ENCODE results near the gene ZNF385D.

Gene ZNF385D

DNA sequence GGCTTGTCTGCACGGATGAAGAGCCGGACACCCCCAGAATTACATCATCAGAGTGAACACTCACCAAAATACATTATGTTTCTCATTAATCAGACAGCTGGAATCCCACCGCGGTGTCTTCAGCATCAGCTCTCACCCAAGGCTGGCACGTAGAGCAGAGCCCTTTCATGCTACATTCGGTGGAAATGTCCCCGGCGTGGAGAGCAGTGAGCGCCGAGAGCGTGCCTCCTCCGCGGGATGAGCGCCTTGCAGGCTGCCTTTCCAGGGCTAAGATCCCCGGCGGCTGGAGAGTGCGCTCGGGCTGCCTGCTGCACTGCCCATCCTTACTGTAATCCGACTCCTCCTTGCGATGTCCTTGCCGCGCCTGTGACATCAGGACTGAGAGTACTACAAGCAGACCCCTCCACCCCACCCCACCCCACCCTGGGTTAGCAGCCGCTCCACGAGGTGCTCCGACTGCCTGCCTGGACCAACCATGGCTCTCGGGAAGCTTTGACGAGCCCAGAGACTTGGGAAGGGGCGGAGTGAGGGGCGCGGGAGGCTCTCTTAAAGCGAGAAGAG is at the start of gene ZNF385D:
Gene ZNF385D, minus strand, starts transcription at position 380 of the 561 bp plus-strand sequence. Its CDS starts 294 bp downstream, at position 86.
- H3K4me1 ChIP-seq (ENCODE audit: insufficient read depth, low read length), result peaks cover 11% of the 10 kb centered on the region
- H3K27me3 ChIP-seq (ENCODE audit: insufficient read depth, low read length), result peaks cover 12% of the 10 kb centered on the region
- peak within 1 kb of the TSS; percentile 33 for H2AFZ ChIP-seq (ENCODE audit: low read depth, low read length)
- H3K4me3 ChIP-seq (ENCODE audit: low read length), result peak within 1 kb of the TSS; percentile 27
- no peaks in the 10 kb centered on the region for H3K36me3 ChIP-seq (ENCODE audit: insufficient read depth, low read length)
- H3K9me3 ChIP-seq (ENCODE audit: low read length), result no peaks in the 10 kb centered on the region

DNA sequence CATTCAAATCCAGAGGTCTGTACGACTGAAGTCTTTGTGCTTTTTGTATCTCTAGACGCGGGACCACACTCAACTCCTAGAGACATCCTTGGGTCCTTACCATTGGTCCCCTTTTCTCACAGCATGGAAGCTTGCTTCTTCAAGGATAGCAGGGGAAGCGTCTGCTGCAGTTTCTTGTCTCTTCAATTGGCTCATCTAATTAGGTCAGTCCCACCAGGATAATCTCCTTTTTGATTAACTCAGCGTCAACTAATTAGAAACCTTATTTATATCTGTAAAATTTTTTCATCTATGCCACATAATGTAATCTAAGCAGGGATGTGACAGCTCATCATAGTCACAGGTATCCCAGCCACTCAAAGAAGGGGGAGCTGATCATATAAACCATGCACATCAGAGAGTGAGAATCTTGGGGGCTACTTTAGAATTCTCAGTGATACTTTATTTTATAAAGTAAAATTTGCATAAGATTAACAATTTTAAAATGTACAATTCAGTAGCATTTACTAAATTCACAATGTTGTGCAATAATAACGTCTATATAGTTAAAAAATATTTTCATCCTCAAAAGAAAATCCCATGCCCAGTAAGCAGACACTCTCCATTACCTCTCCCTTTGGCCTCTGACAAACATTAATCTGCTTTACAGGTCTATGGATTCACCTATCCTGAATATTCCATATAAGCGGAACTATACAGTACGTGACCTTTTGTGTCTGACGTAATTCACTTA is 47.5 kb upstream of the ZNF385D start:
- Histone ChIP-seq H3K4me3 (ENCODE audit: low read length) (no peak overlapping the region), H3K27me3 (ENCODE audit: insufficient read depth, low read length) (no peaks in the 10 kb centered on the region), H3K9me3 (ENCODE audit: low read length) (no peaks in the 10 kb centered on the region), H3K36me3 (ENCODE audit: insufficient read depth, low read length) (no peaks in the 10 kb centered on the region), H2AFZ (ENCODE audit: low read depth, low read length) (no peak overlapping the region), H3K4me1 (ENCODE audit: insufficient read depth, low read length) (no peaks in the 10 kb centered on the region)

- Histone ChIP-seq H3K36me3 (ENCODE audit: insufficient read depth, low read length) (no peaks in the 10 kb centered on the region), H3K27me3 (ENCODE audit: insufficient read depth, low read length) (no peaks in the 10 kb centered on the region), H3K4me3 (ENCODE audit: low read length) (no peak overlapping the region), H2AFZ (ENCODE audit: low read depth, low read length) (no peak overlapping the region), H3K4me1 (ENCODE audit: insufficient read depth, low read length) (no peaks in the 10 kb centered on the region), H3K9me3 (ENCODE audit: low read length) (no peaks in the 10 kb centered on the region)
Measured at GRCh38 chr3:21795921-21796320, 44.9 kb upstream of the ZNF385D start.

- no peaks in the 10 kb centered on the region for H3K4me1 ChIP-seq (ENCODE audit: insufficient read depth, low read length)
Measured at GRCh38 chr3:21795152-21795837, 44.3 kb upstream of the ZNF385D start.

DNA sequence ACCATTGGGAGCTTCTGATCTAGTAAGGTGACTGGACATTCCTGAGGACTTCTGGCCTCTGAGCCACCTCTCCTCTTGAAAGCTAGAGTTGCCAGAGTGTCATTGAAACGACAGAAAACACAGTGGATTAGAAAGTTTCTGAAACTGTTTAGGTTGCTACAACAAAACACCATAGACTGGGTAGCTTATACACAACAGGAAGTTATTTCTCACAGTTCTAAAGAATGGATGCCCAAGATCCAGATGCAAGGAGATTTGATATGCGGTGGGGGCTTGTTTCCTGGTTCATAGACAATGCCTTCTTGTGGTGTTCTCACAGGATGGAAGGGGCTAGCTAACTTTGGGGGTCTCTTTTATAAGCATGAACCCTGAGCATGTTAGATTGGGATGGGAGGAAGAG is 43.3 kb upstream of the ZNF385D start:
- no peaks in the 10 kb centered on the region for H3K36me3 ChIP-seq (ENCODE audit: insufficient read depth, low read length)

More at GRCh38 chr3:21795152-21795837, 44.3 kb upstream of the ZNF385D start:
- H3K27me3 ChIP-seq (ENCODE audit: insufficient read depth, low read length), result no peaks in the 10 kb centered on the region
- H2AFZ ChIP-seq (ENCODE audit: low read depth, low read length), result no peak overlapping the region
- no peaks in the 10 kb centered on the region for H3K36me3 ChIP-seq (ENCODE audit: insufficient read depth, low read length)
- no peaks in the 10 kb centered on the region for H3K9me3 ChIP-seq (ENCODE audit: low read length)
- H3K4me3 ChIP-seq (ENCODE audit: low read length), result no peak overlapping the region

GRCh38 chr3:21792176-21792575 is 41.2 kb upstream of the ZNF385D start:
- no peaks in the 10 kb centered on the region for H3K9me3 ChIP-seq (ENCODE audit: low read length)
- H3K4me1 ChIP-seq (ENCODE audit: insufficient read depth, low read length), result peaks cover 3% of the 10 kb centered on the region
- H3K27me3 ChIP-seq (ENCODE audit: insufficient read depth, low read length), result no peaks in the 10 kb centered on the region
- H3K4me3 ChIP-seq (ENCODE audit: low read length), result no peak overlapping the region
- H2AFZ ChIP-seq (ENCODE audit: low read depth, low read length), result no peak overlapping the region
- no peaks in the 10 kb centered on the region for H3K36me3 ChIP-seq (ENCODE audit: insufficient read depth, low read length)

More for the DNA sequence above, 43.3 kb upstream of the ZNF385D start:
- no peak overlapping the region for H2AFZ ChIP-seq (ENCODE audit: low read depth, low read length)
- no peak overlapping the region for H3K4me3 ChIP-seq (ENCODE audit: low read length)
- H3K9me3 ChIP-seq (ENCODE audit: low read length), result no peaks in the 10 kb centered on the region
- H3K4me1 ChIP-seq (ENCODE audit: insufficient read depth, low read length), result no peaks in the 10 kb centered on the region
- no peaks in the 10 kb centered on the region for H3K27me3 ChIP-seq (ENCODE audit: insufficient read depth, low read length)

GRCh38 chr3:21791356-21791755 is 40.3 kb upstream of the ZNF385D start:
- H3K36me3 ChIP-seq (ENCODE audit: insufficient read depth, low read length), result no peaks in the 10 kb centered on the region
- H3K27me3 ChIP-seq (ENCODE audit: insufficient read depth, low read length), result no peaks in the 10 kb centered on the region
- H3K4me3 ChIP-seq (ENCODE audit: low read length), result no peak overlapping the region
- H3K9me3 ChIP-seq (ENCODE audit: low read length), result no peaks in the 10 kb centered on the region
- H2AFZ ChIP-seq (ENCODE audit: low read depth, low read length), result no peak overlapping the region
- peaks cover 3% of the 10 kb centered on the region for H3K4me1 ChIP-seq (ENCODE audit: insufficient read depth, low read length)

DNA sequence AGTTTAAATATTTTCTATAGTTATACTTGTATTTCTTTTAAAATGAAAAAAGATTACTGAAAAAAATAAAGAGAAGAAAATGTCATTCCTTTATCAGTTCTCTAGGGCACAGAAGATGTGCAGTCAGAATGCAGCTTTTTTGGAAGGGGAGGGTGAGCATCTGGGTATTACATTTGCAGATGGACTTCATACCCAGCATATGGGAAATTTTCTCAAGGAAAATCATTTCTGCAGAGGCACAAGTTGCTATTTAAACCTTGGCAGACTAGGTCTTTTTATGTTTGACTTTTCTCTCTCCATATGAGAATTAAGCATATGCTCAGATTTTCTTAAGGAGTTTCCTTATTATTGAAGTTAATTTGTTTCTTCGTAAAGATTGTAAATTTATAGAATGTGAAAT is 39.5 kb upstream of the ZNF385D start:
- Histone ChIP-seq H2AFZ (ENCODE audit: low read depth, low read length) (no peak overlapping the region), H3K27me3 (ENCODE audit: insufficient read depth, low read length) (no peaks in the 10 kb centered on the region), H3K4me3 (ENCODE audit: low read length) (no peak overlapping the region), H3K36me3 (ENCODE audit: insufficient read depth, low read length) (no peaks in the 10 kb centered on the region), H3K9me3 (ENCODE audit: low read length) (no peaks in the 10 kb centered on the region), H3K4me1 (ENCODE audit: insufficient read depth, low read length) (peaks cover 3% of the 10 kb centered on the region)

DNA sequence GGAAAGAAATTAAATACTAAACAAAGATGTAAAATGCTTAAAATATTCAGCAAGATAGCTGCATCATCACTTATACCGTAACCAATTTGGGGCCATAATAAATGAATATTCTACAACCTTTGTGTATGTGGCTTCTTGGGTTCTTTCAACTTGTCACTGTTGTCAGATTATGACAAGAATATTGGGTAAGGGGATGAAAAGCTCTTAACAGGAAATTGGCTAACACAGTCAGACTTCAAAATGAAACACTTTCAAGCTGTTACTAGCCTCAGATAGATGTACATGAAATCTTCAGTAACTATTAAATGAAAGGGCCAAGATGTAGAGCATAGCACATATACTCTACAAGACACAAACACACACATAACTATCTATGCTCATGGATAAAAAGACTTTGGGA is 38.7 kb upstream of the ZNF385D start:
- Histone ChIP-seq H3K4me3 (ENCODE audit: low read length) (no peak overlapping the region), H3K36me3 (ENCODE audit: insufficient read depth, low read length) (no peaks in the 10 kb centered on the region), H2AFZ (ENCODE audit: low read depth, low read length) (no peak overlapping the region), H3K9me3 (ENCODE audit: low read length) (no peaks in the 10 kb centered on the region), H3K4me1 (ENCODE audit: insufficient read depth, low read length) (peaks cover 3% of the 10 kb centered on the region), H3K27me3 (ENCODE audit: insufficient read depth, low read length) (no peaks in the 10 kb centered on the region)

GRCh38 chr3:21786438-21786797 is 35.4 kb upstream of the ZNF385D start:
- Histone ChIP-seq H3K27me3 (ENCODE audit: insufficient read depth, low read length) (no peaks in the 10 kb centered on the region), H3K4me3 (ENCODE audit: low read length) (no peak overlapping the region)

DNA sequence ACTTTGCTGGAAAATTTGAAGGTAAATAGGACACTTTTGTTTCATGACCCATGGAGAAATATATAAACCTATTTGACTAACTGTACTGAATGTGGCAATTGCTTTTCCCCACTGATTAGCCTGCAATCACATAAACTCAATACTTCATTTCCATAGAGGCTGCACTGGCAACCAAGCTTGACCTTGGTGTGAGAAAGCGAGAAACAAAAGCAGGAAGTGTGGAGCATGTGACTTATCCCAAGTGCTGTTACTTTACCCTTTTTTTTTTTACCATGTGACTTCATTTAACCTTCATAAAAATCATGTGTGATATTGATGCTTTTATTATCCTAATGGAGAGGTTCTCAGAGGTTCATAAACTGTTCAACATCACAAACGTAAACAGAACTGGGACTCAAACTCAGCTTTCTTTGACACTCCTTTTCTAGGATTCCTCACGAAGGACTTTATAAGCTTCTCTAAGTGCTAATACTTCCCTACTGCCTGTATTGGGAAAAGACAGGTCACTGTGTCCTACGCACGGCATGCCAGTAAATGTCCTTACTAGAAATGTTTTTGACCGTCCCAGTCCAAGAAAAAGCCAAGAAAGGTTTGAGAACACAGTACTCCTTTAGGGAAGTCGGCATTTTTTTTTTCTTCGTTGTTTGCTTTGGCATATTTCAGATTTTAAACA is 34.9 kb upstream of the ZNF385D start:
- no peaks in the 10 kb centered on the region for H3K9me3 ChIP-seq (ENCODE audit: low read length)
- H3K36me3 ChIP-seq (ENCODE audit: insufficient read depth, low read length), result no peaks in the 10 kb centered on the region
- H3K4me3 ChIP-seq (ENCODE audit: low read length), result no peak overlapping the region
- H2AFZ ChIP-seq (ENCODE audit: low read depth, low read length), result no peak overlapping the region
- peaks cover 3% of the 10 kb centered on the region for H3K4me1 ChIP-seq (ENCODE audit: insufficient read depth, low read length)
- H3K27me3 ChIP-seq (ENCODE audit: insufficient read depth, low read length), result no peaks in the 10 kb centered on the region

More at GRCh38 chr3:21786438-21786797, 35.4 kb upstream of the ZNF385D start:
- H3K36me3 ChIP-seq (ENCODE audit: insufficient read depth, low read length), result no peaks in the 10 kb centered on the region
- no peak overlapping the region for H2AFZ ChIP-seq (ENCODE audit: low read depth, low read length)
- no peaks in the 10 kb centered on the region for H3K9me3 ChIP-seq (ENCODE audit: low read length)
- peaks cover 3% of the 10 kb centered on the region for H3K4me1 ChIP-seq (ENCODE audit: insufficient read depth, low read length)

DNA sequence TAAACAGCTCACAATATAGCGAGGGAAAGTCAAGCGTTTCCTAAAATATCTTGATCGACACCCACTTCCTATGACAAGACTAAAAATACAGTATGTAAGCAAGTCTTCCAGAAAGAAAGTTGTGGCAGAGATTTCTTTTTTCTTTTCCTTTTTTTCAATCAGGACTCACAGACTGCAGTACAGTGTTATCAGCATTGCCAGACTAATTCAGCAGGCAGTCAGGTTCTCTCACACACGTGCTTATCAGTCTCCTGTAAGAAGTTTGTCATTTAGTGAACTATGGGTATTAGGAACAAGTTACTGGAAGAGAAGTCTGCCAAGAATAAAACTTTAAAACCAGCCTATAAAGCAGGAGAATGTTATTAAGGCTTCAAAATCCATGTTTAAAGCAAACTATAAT is 32.8 kb upstream of the ZNF385D start:
- Histone ChIP-seq H2AFZ (ENCODE audit: low read depth, low read length) (no peak overlapping the region), H3K4me1 (ENCODE audit: insufficient read depth, low read length) (peaks cover 3% of the 10 kb centered on the region), H3K36me3 (ENCODE audit: insufficient read depth, low read length) (no peaks in the 10 kb centered on the region), H3K4me3 (ENCODE audit: low read length) (no peak overlapping the region), H3K9me3 (ENCODE audit: low read length) (no peaks in the 10 kb centered on the region), H3K27me3 (ENCODE audit: insufficient read depth, low read length) (no peaks in the 10 kb centered on the region)

- H3K27me3 ChIP-seq (ENCODE audit: insufficient read depth, low read length), result no peaks in the 10 kb centered on the region
- no peaks in the 10 kb centered on the region for H3K9me3 ChIP-seq (ENCODE audit: low read length)
- H2AFZ ChIP-seq (ENCODE audit: low read depth, low read length), result no peak overlapping the region
- H3K36me3 ChIP-seq (ENCODE audit: insufficient read depth, low read length), result no peaks in the 10 kb centered on the region
- no peaks in the 10 kb centered on the region for H3K4me1 ChIP-seq (ENCODE audit: insufficient read depth, low read length)
- H3K4me3 ChIP-seq (ENCODE audit: low read length), result no peak overlapping the region
Measured at GRCh38 chr3:21781355-21781754, 30.3 kb upstream of the ZNF385D start.
